ENCODE data around the gene KLRG1. TPM values are rescaled to one million over a fixed set of nuclear protein-coding genes. Genes with fewer than 3 reads are reported as not detected.

KLRG1 gene
- total and polyA plus RNA-seq, 9 of the 15 experiments (the other 6 are each of a cell fraction or from before 2014, with no cell fraction given), result 1.4 to 7.2 (median 2.1) TPM

DNA sequence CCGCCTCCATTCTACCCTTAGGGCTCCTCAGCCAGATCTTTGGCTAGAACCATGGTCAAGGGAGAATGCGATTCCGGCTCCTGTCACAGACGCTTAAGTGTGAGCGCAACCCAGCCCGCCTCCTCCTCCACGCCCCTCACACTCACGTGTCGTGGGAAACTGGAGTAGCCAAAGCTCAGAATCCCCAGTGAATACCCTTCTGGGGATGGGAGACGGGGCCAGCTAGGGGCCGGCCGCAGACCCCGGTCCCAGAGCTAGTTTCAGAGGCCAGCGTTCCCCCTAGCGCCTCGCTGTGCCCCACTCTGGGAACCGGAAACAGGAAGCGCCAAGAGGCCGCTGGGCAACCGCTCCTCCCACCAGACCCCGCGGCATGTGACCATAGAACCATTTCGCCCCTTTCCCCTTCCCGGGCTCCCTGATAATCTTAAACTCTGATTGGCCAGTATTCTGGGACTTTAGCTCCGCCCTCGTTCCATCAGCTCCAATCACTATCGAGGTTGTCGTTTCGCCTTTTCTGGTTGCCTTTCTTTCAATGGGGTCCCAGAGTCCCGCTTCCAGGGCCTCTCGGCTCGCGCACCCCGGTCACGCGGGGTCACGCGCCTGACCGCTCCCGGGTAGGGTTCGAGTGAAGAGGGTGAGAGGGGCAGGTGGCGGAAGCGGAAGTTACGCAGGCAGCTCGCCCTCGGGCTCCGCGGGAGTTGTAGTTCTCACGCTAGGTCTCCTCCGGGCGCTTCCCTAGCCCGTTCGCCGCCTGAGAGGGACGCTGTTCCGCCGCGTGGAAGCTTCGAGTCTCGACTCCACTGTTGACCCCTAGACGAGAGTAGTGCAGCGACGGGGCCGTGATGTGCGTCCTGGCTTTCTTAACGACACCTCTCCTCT lies 39.8 kb upstream of the KLRG1 start, which contains the start of gene M6PR (continued):
- TF ChIP-seq, protein P1, sequence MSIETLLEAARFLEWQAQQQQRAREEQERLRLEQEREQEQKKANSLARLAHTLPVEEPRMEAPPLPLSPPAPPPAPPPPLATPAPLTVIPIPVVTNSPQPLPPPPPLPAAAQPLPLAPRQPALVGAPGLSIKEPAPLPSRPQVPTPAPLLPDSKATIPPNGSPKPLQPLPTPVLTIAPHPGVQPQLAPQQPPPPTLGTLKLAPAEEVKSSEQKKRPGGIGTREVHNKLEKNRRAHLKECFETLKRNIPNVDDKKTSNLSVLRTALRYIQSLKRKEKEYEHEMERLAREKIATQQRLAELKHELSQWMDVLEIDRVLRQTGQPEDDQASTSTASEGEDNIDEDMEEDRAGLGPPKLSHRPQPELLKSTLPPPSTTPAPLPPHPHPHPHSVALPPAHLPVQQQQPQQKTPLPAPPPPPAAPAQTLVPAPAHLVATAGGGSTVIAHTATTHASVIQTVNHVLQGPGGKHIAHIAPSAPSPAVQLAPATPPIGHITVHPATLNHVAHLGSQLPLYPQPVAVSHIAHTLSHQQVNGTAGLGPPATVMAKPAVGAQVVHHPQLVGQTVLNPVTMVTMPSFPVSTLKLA (conservative IDR thresholded peaks at IDR 0.05), result peak; percentile 79 to 91
- TF ChIP-seq, protein P2, sequence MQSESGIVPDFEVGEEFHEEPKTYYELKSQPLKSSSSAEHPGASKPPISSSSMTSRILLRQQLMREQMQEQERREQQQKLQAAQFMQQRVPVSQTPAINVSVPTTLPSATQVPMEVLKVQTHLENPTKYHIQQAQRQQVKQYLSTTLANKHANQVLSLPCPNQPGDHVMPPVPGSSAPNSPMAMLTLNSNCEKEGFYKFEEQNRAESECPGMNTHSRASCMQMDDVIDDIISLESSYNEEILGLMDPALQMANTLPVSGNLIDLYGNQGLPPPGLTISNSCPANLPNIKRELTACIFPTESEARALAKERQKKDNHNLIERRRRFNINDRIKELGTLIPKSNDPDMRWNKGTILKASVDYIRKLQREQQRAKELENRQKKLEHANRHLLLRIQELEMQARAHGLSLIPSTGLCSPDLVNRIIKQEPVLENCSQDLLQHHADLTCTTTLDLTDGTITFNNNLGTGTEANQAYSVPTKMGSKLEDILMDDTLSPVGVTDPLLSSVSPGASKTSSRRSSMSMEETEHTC (IDR thresholded peaks at IDR 0.05), result peak; percentile 75; the same call in 1 of the 2 replicates
- TF ChIP-seq SRF (CRISPR knock-in tag; IDR thresholded peaks at IDR 0.05) (peak in 1 of 2 experiments; percentile 42; a peak in 1 of 4 replicates), SMC3 (conservative IDR thresholded peaks at IDR 0.05; ENCODE audit: insufficient read depth, low read depth, low read length) (0 out of 2 replicates have a peak, but pooled peaks have one; percentile 20), ATF1 (CRISPR knock-in tag; IDR thresholded peaks at IDR 0.05) (no peak), ATF1 (tag; IDR thresholded peaks at IDR 0.05) (peak; percentile 94), RFX7 (CRISPR knock-in tag; IDR thresholded peaks at IDR 0.05) (no peak), RBFOX2 (IDR thresholded peaks at IDR 0.05; ENCODE audit: low read depth, low read length) (peak; percentile 86), POLR2H (tag; IDR thresholded peaks at IDR 0.05; ENCODE audit: low read depth) (peak; percentile 56; the same call in 1 of the 2 replicates), ZNF785 (CRISPR knock-in tag; IDR thresholded peaks at IDR 0.05) (no peak), RAD21 (CRISPR knock-in tag; conservative IDR thresholded peaks at IDR 0.05 in 1 of 2, IDR thresholded peaks at IDR 0.05 in 1 of 2) (peak; percentile 53 to 67; a peak in 3 of 4 replicates), NFATC3 (IDR thresholded peaks at IDR 0.05) (no peak), MTF1 (CRISPR knock-in tag; IDR thresholded peaks at IDR 0.05; ENCODE audit: borderline replicate concordance) (no peak), TEAD1 (CRISPR knock-in tag; IDR thresholded peaks at IDR 0.05) (peak in 1 of 2 experiments; percentile 28; a peak in 2 of 4 replicates), POLR2AphosphoS5 (IDR thresholded peaks at IDR 0.05; ENCODE audit: control insufficient read depth, insufficient read depth, low read depth, low read length) (peak; percentile 64), NFYB (IDR thresholded peaks at IDR 0.05; ENCODE audit: extremely low read depth, insufficient read length) (peak; percentile 15), ZNF143 (CRISPR knock-in tag; IDR thresholded peaks at IDR 0.05) (peak; percentile 91)
- TF ChIP-seq, protein P3, sequence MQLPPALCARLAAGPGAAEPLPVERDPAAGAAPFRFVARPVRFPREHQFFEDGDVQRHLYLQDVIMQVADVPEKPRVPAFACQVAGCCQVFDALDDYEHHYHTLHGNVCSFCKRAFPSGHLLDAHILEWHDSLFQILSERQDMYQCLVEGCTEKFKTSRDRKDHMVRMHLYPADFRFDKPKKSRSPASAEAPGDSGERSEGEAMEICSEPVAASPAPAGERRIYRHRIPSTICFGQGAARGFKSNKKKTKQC (CRISPR knock-in tag; IDR thresholded peaks at IDR 0.05), result no peak
- TF ChIP-seq, protein P4, sequence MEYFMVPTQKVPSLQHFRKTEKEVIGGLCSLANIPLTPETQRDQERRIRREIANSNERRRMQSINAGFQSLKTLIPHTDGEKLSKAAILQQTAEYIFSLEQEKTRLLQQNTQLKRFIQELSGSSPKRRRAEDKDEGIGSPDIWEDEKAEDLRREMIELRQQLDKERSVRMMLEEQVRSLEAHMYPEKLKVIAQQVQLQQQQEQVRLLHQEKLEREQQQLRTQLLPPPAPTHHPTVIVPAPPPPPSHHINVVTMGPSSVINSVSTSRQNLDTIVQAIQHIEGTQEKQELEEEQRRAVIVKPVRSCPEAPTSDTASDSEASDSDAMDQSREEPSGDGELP (CRISPR knock-in tag; IDR thresholded peaks at IDR 0.05; ENCODE audit: borderline replicate concordance), result peak; percentile 90
- TF ChIP-seq, protein P5, sequence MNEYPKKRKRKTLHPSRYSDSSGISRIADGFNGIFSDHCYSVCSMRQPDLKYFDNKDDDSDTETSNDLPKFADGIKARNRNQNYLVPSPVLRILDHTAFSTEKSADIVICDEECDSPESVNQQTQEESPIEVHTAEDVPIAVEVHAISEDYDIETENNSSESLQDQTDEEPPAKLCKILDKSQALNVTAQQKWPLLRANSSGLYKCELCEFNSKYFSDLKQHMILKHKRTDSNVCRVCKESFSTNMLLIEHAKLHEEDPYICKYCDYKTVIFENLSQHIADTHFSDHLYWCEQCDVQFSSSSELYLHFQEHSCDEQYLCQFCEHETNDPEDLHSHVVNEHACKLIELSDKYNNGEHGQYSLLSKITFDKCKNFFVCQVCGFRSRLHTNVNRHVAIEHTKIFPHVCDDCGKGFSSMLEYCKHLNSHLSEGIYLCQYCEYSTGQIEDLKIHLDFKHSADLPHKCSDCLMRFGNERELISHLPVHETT (CRISPR knock-in tag; conservative IDR thresholded peaks at IDR 0.05 in 1 of 2, IDR thresholded peaks at IDR 0.05 in 1 of 2), result peak in 1 of 2 experiments; percentile 8; a peak in 1 of 4 replicates

Measured in K562 (cell line).